GM19239 (cell line): ENCODE measurements around the gene RC3H1.
A peak's percentile ranks its signal among the peaks of the same experiment; 100 is the strongest.
"Not testable (repeated sequence)": the region's sequence is repeated elsewhere in the genome, so short reads cannot be mapped to it uniquely, and the experiment has no call there.

Experiments used
- DNase-seq: peaks from one replicate; pipeline ENCODE4 v3.0.0; 2011; ENCODE audit warnings: low spot score; ENCODE audit not compliant: insufficient read length
- FAIRE-seq: peaks from 2 replicates; lab custom pipeline; 2011; peaks lifted over from hg19 to GRCh38; lab: Jason Lieb, UNC

The RC3H1 gene

DNA sequence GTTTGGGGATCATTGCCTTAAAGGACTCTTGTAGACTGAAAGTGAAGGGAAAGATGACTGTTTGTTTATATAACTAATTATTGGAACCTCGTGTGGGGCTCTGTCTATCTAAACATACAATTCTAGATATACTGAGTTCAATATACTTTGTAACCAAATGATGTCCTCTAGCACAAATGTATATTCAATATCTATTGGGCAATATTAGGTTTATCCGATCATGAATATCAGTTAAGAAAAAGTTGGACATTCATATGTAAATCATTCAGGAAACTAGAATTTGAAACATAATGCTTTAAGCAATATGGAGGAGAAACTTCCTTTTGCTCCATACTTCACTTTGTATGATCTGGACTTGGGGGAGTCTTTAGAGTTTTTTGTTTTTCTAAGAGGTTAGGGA is 8.9 kb upstream of the RC3H1 start:
- DNase-seq (no peak), FAIRE-seq (no peak)

DNA sequence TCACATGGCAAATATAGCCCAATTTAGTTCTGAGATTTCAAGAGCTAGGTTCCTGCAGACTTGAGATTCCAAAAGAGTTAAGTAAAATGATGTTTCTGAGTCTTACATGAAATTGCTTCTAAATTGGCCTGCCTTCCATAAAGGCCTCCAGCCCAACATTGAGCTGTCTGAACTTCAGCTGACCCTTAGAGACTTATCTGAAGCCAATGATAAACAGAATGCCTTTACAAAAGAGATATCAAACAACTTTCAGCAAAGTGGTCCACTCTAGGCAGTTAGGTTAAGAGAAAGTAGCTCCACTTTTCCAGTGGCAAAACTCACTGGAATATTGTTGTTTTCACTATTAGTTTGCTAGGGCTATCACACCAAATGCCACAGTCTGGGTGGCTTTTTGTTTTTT is 6.3 kb upstream of the RC3H1 start:
- DNase-seq = no peak
- FAIRE-seq = no peak

DNA sequence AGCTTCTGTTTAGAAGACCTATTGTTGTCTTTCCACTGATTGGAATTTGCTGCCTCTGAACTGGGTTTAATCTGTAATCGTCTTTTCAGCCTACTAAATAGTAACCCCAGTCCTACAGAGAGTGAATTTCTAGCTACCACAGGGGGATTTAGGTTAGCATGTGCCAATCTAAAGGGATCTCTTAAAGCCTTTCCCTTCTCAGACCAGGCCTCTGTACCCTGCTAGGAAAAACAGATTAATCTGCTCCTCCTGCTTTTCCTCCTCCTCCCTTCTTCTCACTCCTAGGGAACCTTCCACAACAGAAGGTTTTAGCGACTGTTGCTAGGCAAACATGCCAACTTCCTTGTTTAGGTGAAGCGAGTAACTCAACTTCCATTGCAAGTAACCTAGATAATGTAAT is 1.3 kb upstream of the RC3H1 start:
- DNase-seq (no peak), FAIRE-seq (no peak)

DNA sequence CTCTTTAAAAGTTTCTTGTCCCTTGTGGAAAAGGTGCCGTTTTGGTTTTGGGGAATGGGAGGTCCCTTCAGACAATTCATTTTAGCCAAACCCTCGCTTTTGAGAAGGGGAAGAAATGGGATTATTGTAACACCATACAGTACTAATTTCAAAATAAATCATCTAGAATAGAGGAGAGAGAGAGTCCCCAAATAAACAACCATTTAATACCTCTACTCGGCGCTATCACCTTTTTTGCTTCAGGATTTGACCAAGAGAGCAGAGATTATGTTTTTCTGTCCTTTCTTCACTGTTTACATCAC is 770 bp upstream of the RC3H1 start:
- FAIRE-seq (no peak), DNase-seq (no peak)

DNA sequence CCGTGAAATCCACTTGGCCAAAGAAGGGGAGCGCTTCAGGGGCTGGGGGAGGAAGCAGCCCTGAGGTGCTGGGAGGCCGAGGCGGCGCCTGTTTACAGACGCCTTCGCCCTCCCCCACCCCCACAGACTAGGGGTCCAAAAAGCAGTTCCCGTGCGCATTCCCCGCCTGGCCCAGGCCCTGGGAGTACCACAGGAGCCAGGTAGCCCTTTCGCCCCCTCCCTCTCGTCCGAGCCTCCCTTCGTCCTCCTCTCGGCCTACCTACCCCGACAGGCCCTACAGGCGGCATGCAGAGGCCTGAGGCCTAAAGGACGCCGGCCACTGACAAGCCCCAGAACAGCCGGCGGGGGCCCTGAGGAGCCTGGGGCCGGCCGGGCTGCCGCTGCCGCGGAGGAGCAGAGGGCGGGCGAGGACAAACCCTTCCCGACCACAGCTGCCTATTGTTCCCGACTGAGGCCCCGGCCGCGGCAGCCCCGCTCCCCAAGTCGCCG is 522 bp downstream of the RC3H1 start:
- DNase-seq (peak; percentile 6), FAIRE-seq (no peak)

DNA sequence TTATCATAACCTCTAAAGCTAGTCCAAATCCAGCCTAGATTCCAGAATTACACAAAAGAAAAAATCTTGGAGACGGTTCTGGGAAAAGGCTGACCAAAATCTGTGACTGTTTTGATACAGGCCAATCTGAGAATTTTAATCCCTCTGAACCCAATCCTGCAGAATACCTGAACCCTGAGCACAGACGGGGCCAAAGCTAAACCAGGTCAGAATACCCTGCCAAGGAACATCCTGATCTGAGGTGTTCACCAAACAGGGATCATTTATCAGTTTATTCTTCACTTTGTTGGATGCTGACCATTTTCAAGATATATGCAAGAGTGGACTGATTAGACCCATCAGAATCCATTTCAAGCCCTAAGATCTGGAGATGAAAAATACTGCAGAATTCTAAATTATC is 3.6 kb downstream of the RC3H1 start:
- no peak for FAIRE-seq
- no peak for DNase-seq

DNA sequence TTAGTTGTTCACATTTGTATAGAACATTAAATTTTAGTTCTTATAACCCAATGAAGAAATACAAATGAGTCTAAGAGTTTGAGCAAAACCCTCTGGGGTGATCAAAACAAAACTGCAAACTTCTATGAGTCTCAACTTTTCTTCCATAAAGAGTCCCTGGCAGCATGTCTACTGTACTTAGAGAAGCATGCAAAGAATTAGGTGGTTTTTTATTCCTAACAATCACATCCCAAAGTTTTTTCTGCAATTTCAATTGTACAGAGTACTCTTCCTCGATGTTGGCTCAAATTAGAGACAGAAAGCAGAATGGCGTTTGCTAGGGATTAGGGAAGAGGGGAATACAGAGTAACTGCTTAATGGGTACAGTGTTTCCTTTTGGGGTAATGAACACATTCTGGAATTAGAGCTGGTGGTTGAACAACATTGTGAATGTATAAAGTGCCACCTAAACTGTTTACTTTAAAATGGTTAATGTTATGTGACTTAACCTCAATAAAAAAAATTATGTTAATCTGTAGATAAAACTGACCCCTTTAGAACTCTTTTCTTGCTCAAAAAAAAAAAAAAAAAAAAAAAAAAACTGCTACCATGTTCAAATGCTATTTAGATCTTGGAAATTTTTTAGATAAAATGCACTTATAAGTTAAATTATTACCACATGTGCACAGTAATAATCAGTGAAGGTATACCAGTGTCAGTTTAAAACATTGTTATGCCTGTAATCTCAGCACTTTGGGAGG is 4.8 kb downstream of the RC3H1 start:
- DNase-seq (no peak), FAIRE-seq (no peak)

DNA sequence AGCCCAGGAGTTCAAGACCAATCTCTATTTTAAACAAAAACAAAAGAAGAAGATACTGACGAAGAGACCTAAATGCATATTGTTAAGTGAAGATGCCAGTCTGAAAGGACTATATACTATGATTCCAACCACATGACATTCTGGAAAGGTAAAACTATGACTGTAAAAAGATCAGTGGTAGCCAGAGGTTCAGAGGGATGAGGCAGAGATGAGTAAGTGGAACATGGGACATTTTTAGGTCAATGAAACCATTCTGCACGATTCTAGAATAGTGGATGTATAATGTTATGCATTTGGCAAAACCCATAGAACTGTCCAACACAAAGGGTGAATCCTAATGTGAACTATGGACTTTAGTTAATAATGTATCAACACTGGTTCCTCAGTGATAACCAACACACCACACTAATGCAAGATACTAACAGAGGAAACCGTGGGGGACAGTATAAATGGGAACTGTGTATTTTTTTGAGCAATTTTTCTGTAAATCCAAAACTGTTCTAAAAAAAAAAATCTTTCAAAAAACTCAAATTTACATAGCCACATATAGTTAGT is 8.2 kb downstream of the RC3H1 start:
- DNase-seq (no peak), FAIRE-seq (no peak)

DNA sequence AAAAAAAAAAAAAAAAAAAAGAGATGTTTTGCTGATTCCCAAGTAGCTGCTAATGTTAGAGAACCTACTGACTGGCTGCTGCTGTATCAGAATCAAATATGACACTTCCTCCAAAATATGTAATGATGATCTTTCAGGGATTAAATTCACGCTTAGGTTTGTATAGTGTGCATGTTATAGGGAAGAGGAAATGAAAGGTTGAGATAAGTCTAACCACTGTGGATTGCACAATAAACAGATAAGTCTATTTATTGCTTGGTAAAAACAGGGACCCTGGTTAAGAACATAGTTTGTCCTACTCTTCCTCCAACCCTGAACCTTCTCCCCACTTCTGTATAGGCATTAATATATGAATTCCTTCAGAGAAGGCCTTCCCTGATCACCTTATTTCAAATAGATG is 13.2 kb downstream of the RC3H1 start:
- DNase-seq (no peak), FAIRE-seq (peak; percentile 39)

DNA sequence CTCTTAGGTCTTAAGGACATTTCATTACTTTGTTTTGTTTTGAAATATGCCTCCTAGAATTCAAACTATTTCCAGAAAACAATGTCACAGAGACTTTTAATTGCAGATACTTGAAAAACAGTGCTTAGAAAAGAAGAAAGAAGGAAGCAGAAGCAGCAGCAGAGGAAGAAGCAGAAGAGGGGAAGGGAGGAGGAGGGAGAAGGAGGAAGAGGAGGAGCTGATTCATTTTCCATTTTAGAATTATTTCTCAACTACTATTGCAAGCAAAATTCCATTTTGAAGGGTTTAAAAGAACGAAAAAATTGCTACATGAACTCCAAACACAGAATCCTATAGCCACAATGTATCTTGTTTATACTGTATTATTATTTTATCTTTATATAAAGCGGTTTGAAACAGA is 13.9 kb downstream of the RC3H1 start:
- DNase-seq (no peak), FAIRE-seq (no peak)

DNA sequence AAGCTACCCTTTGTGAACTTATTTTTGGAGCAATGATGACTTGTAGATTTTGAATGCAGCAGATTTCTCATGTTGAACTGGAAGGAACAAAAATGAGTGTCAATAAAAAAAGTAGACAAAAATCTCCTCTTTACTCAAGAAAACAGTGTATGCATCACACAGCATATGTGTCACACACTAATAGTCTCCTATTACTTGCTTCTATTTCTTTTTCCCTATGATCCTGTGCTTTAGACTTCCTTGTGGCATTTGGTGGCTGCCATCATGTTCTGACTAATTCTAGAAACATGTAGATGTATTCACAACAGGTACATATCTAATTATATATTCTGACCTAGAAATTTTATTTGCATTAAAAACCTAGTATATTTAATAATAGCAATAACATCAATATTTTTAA is 14.3 kb downstream of the RC3H1 start:
- DNase-seq (no peak), FAIRE-seq (no peak)

DNA sequence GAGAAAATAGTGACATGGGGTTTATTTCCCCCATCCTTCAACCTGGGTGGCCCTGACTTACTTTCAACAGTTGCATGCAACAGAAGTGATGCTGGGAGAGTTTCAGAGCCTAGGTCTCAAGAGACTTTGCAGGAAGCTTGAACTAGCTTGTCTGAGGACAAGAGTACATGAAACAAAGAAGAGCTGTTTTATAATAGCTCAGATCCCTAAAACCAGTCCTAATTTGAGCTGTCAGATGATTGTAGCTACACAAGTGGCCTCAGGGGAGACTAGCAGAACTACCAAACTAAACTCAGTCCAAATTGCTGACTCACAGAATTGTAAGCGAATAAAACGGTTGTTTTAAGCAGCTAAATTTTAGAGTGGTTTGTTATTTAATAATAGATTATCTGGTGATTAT is 17.1 kb downstream of the RC3H1 start:
- DNase-seq = peak; percentile 35
- FAIRE-seq = peak; percentile 92

DNA sequence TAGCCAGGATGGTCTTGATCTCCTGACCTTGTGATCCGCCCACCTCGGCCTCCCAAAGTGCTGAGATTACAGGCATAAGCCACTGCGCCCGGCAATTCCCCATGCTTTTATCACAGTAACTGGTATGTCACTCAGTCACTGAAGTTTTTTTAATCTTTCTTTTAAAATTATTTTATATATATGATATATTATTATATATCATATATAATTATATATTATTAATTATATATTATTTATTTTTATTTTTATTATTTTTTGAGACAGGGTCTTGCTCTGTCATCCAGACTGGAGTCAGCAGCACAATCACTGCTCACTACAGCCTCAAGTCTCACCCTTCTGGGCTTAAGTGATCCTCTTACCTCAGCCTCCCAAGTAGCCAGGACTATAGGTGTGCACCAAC is 18.3 kb downstream of the RC3H1 start:
- FAIRE-seq = no peak
- no peak for DNase-seq

DNA sequence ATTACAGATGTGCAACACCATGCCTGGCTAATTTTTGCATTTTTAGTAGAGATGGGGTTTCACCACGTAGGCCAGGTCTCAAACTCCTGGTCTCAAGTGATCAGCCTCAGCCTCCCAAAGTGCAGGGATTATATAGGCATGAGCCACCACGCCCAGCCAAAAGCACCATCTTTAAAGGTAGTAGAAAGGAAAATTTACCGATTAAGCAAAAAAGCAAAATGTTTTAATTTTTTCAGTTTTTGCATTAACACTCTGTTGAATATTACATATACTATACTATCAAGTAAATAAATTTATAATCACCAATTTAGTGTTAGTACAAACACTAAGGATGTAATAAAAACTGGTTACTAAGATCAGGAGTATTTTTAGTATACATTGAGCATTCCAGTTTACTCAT is 20.6 kb downstream of the RC3H1 start:
- DNase-seq = no peak
- FAIRE-seq = no peak

DNA sequence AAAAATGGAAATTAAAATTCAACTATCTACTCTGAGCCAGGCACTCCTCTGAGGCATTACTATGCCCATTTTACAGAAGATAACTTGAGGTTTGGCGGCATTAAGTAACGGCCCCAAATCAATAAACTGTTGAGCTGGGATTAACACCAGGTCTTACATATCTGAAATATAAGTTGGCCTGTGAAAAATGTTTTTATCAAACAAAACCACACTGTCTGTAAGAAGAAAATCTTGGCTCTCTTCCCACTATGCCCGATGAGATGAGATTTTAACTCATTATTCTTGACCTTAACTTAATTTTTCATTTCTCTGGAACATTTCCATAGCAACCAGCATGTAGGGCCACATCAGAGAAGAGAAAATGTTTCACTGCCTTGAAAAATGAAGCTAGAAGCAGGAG is 21.8 kb downstream of the RC3H1 start:
- FAIRE-seq = no peak
- DNase-seq = no peak

DNA sequence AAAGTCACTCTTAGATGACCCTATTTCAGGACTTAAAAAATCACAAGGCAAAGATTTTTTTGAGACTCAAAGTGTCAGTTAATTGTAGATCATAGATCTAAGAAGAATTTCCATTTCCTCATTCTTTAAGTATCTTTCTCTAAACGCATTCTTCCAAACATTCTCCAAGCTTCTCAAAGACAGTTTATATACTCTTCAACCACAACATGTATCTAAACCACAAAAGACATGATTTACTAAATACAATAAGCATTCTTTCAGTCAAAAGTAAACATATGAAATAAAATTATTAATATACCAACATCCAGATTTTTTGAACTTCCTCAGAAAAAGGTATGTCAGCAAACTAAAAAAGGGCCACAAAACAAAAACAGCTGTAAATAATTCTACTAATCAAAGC is 24.4 kb downstream of the RC3H1 start:
- DNase-seq = no peak
- FAIRE-seq = no peak

DNA sequence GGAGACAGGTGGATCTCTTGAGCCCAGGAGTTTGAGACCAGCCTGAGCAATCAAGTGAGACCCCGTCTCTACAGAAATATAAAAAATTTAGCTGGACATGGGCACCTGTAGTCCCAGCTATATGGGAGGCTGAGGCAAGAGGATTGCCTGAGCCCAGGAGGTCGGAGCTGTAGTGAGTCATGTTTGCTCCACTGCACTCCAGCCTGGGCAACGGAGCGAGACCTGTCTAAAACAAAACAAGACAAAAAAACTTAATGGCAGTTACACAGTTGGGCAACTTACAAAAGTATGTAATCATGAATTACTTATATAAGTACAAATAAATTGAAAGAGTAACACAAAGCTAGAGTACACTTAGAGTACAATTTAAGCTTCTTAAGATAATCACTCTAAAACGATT is 25.2 kb downstream of the RC3H1 start:
- no peak for FAIRE-seq

DNA sequence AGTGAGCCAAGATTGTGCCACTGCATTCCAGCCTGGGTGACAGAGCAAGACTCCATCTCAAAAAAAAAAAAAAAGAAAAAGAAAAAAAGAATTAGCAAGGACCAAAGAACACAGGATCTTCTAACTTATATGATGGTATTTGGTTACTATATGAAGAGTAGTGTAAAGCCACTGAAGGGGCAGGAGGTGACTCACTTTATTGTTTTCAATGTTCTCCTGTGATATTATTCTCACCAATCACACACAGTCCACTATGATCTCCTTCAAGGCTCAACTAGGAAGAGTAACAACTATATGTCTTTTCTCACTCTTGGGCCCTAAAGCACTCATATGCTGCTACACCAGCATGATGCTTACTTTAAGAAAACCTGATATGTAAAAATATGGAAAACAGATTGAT is 26.7 kb downstream of the RC3H1 start:
- DNase-seq (no peak), FAIRE-seq (no peak)

More for the DNA sequence above, 25.2 kb downstream of the RC3H1 start:
- no peak for DNase-seq

DNA sequence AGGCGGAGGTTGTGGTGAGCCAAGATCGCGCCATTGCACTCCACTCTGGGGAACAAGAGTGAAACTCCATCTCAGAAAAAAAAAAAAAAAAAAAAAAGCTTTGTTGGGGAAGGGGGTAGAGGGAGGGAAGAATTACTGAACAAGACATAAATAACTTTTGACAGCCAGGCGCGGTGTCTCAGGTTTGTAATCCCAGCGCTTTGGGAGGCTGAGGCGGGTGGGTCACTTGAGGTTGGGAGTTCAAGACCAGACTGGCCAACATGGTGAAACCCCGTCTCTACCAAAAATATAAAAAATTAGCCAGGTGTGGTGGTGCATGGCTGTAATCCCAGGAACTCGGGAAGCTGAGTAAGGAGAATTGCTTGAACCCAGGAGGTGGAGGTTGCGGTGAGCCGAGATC is 28.2 kb downstream of the RC3H1 start:
- DNase-seq, FAIRE-seq: not testable (repeated sequence)

DNA sequence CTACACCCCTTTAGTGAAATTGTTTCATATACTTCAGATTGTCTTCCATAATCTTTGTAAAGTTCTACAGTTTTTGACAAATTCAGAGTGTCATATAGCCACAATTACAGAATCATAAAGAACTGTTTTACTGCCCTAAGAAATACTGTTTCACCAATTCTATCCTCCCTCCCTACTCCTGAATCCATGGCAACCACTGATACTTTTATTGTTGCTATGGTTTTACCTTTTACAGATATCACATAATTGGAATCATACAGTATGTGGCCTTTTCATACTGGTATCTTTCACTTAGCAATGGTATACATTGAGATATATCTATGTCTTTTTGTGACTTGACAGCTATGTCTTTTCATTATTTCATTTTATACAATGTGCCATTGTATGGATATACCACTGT is 34.1 kb downstream of the RC3H1 start:
- no peak for FAIRE-seq
- DNase-seq = no peak

DNA sequence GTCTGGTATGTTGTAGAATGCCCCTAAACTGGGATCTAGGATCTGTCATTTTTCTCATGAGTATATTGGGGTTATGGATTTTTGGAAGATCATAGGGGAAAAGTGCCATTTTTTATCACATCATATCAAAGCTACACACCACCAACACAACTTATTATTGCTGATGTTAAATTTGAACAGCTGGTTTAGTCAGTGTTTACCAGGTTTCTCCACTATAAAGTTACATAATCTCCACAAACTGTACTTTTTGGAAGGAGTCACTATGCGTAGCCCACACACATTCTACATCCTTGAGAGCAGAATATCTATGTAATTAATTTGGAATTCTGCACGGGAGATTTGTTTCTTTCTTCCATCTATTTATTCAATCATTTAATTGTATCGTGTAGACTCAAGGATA is 35.2 kb downstream of the RC3H1 start:
- FAIRE-seq = no peak
- no peak for DNase-seq

DNA sequence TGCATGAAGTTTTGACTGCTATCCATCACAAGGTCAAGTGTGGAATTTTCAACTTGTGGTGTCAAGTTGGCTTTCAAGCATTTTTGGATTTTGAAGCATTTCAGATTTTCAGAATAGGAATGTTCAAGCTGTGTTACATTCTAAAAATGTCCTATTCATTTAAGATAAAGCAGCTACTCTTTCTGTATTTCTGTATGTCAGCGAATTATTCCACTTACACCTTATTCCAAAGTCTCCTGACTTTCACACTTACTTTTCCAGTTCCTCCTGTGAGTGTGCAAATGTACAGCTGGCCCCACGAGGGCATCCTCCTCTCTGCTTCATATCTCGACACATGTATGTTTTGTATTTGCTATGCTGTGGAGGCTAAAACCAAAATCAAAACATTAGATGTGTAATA is 51.9 kb downstream of the RC3H1 start:
- peak; percentile 49 for FAIRE-seq
- no peak for DNase-seq
